ENCODE measurements around the gene PPP1R14C. TPM values are rescaled to one million over a fixed set of nuclear protein-coding genes. Genes with fewer than 3 reads are reported as not detected.

Gene PPP1R14C
- total and polyA plus RNA-seq, 10 of the 15 experiments (the other 5 are each of a cell fraction or from before 2014, with no cell fraction given) = 0.07 to 1.6 (median 0.13) TPM; not detected in 4

- H2AFZ ChIP-seq (ENCODE audit: control insufficient read depth, low read depth, low read length) = no peak overlapping the region
- no peaks in the 10 kb centered on the region for H3K9me3 ChIP-seq (replicated peaks; ENCODE audit: control insufficient read depth, insufficient read depth, low read length)
- WGBS (ENCODE audit: insufficient coverage, insufficient replicate concordance, low lambda C conversion rate, missing lambda C conversion rate) = 48% methylated on average over 7 of the region's 7 CpGs
- ChIA-PET RAD21 (ENCODE audit: unreplicated experiment) (no interaction called here), CTCF (no interaction called here), SMC1A (ENCODE audit: uncharacterized antibody, unreplicated experiment) (no interaction called here), POLR2A (no interaction called here)
- FAIRE-seq = no peak
- DNase-seq (ENCODE audit: low read depth, low spot score) = no peak
- intact Hi-C loops (cut with micrococcal nuclease; ENCODE audit: unreplicated experiment) = no loop called here
- in situ Hi-C loops (cut with MboI) = no loop called here
- TF ChIP-seq GABPA (IDR thresholded peaks at IDR 0.05; ENCODE audit: low read depth) = no peak
- no peak for ATAC-seq
- no peaks in the 10 kb centered on the region for H3K4me1 ChIP-seq (ENCODE audit: control insufficient read depth, insufficient read depth, low read length)
- no peaks in the 10 kb centered on the region for H3K36me3 ChIP-seq (ENCODE audit: control insufficient read depth in 2 of 2, insufficient read depth in 2 of 2, low read length in 1 of 2)
- no TSS peak for BruUV-seq (replicated peaks)
- H3K4me2 ChIP-seq (ENCODE audit: control insufficient read depth, insufficient read depth) = no peak overlapping the region
- no peak overlapping the region for H3K9ac ChIP-seq (ENCODE audit: control insufficient read depth, insufficient read depth, low read length)
- H3K4me3 ChIP-seq = no peak overlapping the region
- no peaks in the 10 kb centered on the region; a peak in 2 of 4 replicates for H3K27me3 ChIP-seq (replicated peaks in 1 of 2; ENCODE audit: control insufficient read depth in 2 of 2, insufficient read depth in 2 of 2, low read length in 1 of 2)
- H3K27ac ChIP-seq (ENCODE audit: control insufficient read depth, insufficient read depth) = no peak overlapping the region
- no peaks in the 10 kb centered on the region for H3K79me2 ChIP-seq (ENCODE audit: control insufficient read depth, insufficient read depth, low read length)
- H4K20me1 ChIP-seq (ENCODE audit: control insufficient read depth, insufficient read depth) = no peaks in the 10 kb centered on the region
Measured at GRCh38 chr6:150123645-150124044, 19.2 kb upstream of the PPP1R14C start.

DNA sequence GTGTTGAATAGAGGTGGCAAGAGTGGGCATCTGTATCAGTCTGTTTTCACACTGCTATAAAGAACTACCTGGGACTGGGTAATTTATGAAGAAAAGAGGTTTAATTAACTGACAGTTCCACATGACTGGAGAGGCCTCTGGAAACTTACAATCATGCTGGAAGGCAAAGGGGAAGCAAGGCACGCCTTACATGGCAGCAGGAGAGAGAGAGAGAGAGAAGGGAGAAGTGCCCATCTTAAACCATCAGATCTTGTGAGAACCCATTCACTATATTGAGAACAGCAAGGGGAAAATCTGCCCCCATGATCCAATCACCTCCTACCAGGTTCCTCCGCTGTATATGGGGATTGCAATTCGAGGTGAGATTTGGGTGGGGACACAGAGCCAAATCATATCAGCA, 18.6 kb upstream of the PPP1R14C start:
- intact Hi-C loops (cut with micrococcal nuclease; ENCODE audit: unreplicated experiment) (no loop called here), in situ Hi-C loops (cut with MboI) (no loop called here)
- ATAC-seq = no peak
- ChIA-PET SMC1A (ENCODE audit: uncharacterized antibody, unreplicated experiment) (no interaction called here), CTCF (no interaction called here), POLR2A (no interaction called here), RAD21 (ENCODE audit: unreplicated experiment) (no interaction called here)
- 18% methylated on average over 3 of the region's 3 CpGs for WGBS (ENCODE audit: insufficient coverage, insufficient replicate concordance, low lambda C conversion rate, missing lambda C conversion rate)
- no peaks in the 10 kb centered on the region for H3K4me1 ChIP-seq (ENCODE audit: control insufficient read depth, insufficient read depth, low read length)
- no peaks in the 10 kb centered on the region; a peak in 2 of 4 replicates for H3K27me3 ChIP-seq (replicated peaks in 1 of 2; ENCODE audit: control insufficient read depth in 2 of 2, insufficient read depth in 2 of 2, low read length in 1 of 2)
- H4K20me1 ChIP-seq (ENCODE audit: control insufficient read depth, insufficient read depth) = no peaks in the 10 kb centered on the region
- DNase-seq (ENCODE audit: low read depth, low spot score) = no peak
- no peaks in the 10 kb centered on the region for H3K79me2 ChIP-seq (ENCODE audit: control insufficient read depth, insufficient read depth, low read length)
- no peak overlapping the region for H3K9ac ChIP-seq (ENCODE audit: control insufficient read depth, insufficient read depth, low read length)
- H3K4me3 ChIP-seq = no peak overlapping the region
- H3K4me2 ChIP-seq (ENCODE audit: control insufficient read depth, insufficient read depth) = no peak overlapping the region
- H3K9me3 ChIP-seq (replicated peaks; ENCODE audit: control insufficient read depth, insufficient read depth, low read length) = no peaks in the 10 kb centered on the region
- no peak overlapping the region for H3K27ac ChIP-seq (ENCODE audit: control insufficient read depth, insufficient read depth)
- H2AFZ ChIP-seq (ENCODE audit: control insufficient read depth, low read depth, low read length) = no peak overlapping the region
- BruUV-seq (replicated peaks) = no TSS peak
- no peak for FAIRE-seq
- no peaks in the 10 kb centered on the region for H3K36me3 ChIP-seq (ENCODE audit: control insufficient read depth in 2 of 2, insufficient read depth in 2 of 2, low read length in 1 of 2)
- TF ChIP-seq SMC3 (IDR thresholded peaks at IDR 0.05; ENCODE audit: borderline replicate concordance, low read length) = no peak
- no peak for TF ChIP-seq EP300 (IDR thresholded peaks at IDR 0.05; ENCODE audit: borderline replicate concordance in 1 of 2, control insufficient read depth in 1 of 2, low read depth in 2 of 2, low read length in 2 of 2)
- no peak for TF ChIP-seq ZBTB11 (CRISPR knock-in tag; IDR thresholded peaks at IDR 0.05)
- no peak for TF ChIP-seq ZBTB40 (IDR thresholded peaks at IDR 0.05; ENCODE audit: borderline replicate concordance)
- TF ChIP-seq NFYB (IDR thresholded peaks at IDR 0.05; ENCODE audit: insufficient read depth, low read depth, low read length) = no peak
- TF ChIP-seq TBL1XR1 (IDR thresholded peaks at IDR 0.05; ENCODE audit: low read depth, low read length) = no peak
- TF ChIP-seq ETV6 (conservative IDR thresholded peaks at IDR 0.05 in 1 of 2, IDR thresholded peaks at IDR 0.05 in 1 of 2; ENCODE audit: borderline replicate concordance in 1 of 2, low read depth in 1 of 2) = no peak
- TF ChIP-seq RAD21 (IDR thresholded peaks at IDR 0.05; ENCODE audit: insufficient read depth, low read depth, low read length) = no peak
- no peak for TF ChIP-seq KLF5 (IDR thresholded peaks at IDR 0.05; ENCODE audit: partially characterized antibody)

Measured in GM12878 (cell line).